ENCODE data around the gene ENOX1. TPM values are rescaled to one million over a fixed set of nuclear protein-coding genes. Genes with fewer than 3 reads are reported as not detected.

Gene ENOX1
- total RNA-seq, 2 donors from 2014 or later, result 0.33 TPM; not detected in 1

DNA sequence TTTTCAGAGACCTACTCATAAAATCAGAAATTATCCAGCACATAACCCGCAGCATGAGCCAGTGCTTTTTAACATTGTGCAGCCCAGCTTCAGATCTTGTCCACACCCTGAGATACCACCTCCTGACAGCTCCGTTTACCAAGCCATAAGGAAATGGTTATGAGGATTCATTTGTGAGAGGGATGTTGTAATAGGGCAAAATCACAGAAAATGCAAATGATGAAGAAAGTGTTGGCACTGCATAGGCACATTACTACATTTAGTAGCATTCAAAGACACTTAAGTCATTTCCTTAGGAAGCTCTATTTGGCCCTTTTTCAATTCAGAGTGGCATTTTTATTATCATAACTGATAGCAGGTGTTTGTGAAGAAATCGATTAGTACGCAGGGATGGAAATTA, 485.9 kb downstream of the ENOX1 start:
- Histone ChIP-seq H3K27ac (ENCODE audit: low read depth, low read length) (no peak overlapping the region), H3K4me3 (ENCODE audit: low read length) (no peak overlapping the region), H3K9me3 (ENCODE audit: control insufficient read depth, low read length) (no peaks in the 10 kb centered on the region), H3K4me1 (ENCODE audit: control insufficient read depth, insufficient read depth, low read length) (no peaks in the 10 kb centered on the region), H3K36me3 (ENCODE audit: control insufficient read depth, insufficient read depth, low read length) (no peaks in the 10 kb centered on the region), H3K27me3 (ENCODE audit: control insufficient read depth, insufficient read depth, low read length, poor library complexity, severe bottlenecking) (no peaks in the 10 kb centered on the region), H3K9ac (ENCODE audit: extremely low read depth, low read length, poor library complexity, severe bottlenecking) (no peak overlapping the region)
- TF ChIP-seq, protein P1, sequence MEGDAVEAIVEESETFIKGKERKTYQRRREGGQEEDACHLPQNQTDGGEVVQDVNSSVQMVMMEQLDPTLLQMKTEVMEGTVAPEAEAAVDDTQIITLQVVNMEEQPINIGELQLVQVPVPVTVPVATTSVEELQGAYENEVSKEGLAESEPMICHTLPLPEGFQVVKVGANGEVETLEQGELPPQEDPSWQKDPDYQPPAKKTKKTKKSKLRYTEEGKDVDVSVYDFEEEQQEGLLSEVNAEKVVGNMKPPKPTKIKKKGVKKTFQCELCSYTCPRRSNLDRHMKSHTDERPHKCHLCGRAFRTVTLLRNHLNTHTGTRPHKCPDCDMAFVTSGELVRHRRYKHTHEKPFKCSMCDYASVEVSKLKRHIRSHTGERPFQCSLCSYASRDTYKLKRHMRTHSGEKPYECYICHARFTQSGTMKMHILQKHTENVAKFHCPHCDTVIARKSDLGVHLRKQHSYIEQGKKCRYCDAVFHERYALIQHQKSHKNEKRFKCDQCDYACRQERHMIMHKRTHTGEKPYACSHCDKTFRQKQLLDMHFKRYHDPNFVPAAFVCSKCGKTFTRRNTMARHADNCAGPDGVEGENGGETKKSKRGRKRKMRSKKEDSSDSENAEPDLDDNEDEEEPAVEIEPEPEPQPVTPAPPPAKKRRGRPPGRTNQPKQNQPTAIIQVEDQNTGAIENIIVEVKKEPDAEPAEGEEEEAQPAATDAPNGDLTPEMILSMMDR (conservative IDR thresholded peaks at IDR 0.05), result no peak
- Mint-ChIP-seq H3K4me3 (no peak overlapping the region), H3K27ac (no peak overlapping the region), H3K9me3 (no peaks in the 10 kb centered on the region), H3K4me1 (peaks cover 7% of the 10 kb centered on the region), H3K36me3 (ENCODE audit: low read depth) (no peaks in the 10 kb centered on the region), H3K27me3 (ENCODE audit: insufficient read depth) (no peaks in the 10 kb centered on the region)
- DNase-seq, result no peak
- WGBS, 2 experiments (ENCODE audit: insufficient coverage in 1 of 2, insufficient read length in 1 of 2), result 91 to 100% methylated on average over 2 to 4 of the region's 4 CpGs

DNA sequence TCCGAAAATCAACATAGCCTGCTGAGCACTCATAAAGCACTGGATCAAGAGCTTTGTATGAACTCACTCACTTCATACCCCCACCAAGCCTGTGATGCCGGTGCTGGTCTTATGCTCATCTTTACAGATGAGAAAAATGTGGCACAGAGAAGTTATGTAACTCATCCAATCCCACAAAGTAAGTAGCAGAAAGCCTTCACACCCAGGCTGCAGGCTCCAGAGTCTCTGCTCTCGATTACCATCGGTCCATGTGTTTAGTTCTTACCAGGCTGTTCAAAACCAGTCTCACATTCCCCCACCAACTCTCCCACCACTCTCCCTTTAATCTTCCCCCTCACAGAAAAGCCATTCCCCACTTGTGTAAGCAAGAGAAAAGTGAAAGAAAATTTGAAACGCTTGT, 487.4 kb downstream of the ENOX1 start:
- no peaks in the 10 kb centered on the region for H3K4me1 ChIP-seq (ENCODE audit: control insufficient read depth, insufficient read depth, low read length)

DNA sequence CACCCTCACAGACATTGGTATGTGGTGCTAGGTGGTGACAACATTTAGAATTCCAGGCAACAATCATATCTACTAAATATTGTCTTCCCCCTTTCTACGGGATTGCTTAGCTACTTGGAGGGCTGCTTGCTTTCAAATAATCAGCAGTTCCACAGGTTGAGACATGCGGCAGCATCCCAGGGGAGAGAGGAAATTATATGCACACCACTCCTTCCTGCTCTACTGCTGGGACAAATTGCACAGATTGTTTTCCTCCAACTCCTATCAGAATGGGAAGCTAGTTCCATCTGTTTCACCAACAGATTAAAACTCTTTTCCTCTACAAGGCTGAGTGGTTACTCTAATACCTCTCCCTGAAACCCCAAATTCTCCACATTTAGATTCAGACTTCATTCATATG, 488.0 kb downstream of the ENOX1 start:
- H3K4me1 Mint-ChIP-seq, result peaks cover 7% of the 10 kb centered on the region
- TF ChIP-seq, protein P1 (conservative IDR thresholded peaks at IDR 0.05), result no peak
- Histone ChIP-seq H3K4me1 (ENCODE audit: control insufficient read depth, insufficient read depth, low read length) (no peaks in the 10 kb centered on the region), H3K27me3 (ENCODE audit: control insufficient read depth, insufficient read depth, low read length, poor library complexity, severe bottlenecking) (no peaks in the 10 kb centered on the region), H3K9me3 (ENCODE audit: control insufficient read depth, low read length) (no peaks in the 10 kb centered on the region), H3K27ac (ENCODE audit: low read depth, low read length) (no peak overlapping the region), H3K36me3 (ENCODE audit: control insufficient read depth, insufficient read depth, low read length) (no peaks in the 10 kb centered on the region), H3K9ac (ENCODE audit: extremely low read depth, low read length, poor library complexity, severe bottlenecking) (no peak overlapping the region), H3K4me3 (ENCODE audit: low read length) (no peak overlapping the region)
- no peaks in the 10 kb centered on the region for H3K27me3 Mint-ChIP-seq (ENCODE audit: insufficient read depth)
- no peak for DNase-seq
- H3K4me3 Mint-ChIP-seq, result no peak overlapping the region
- H3K36me3 Mint-ChIP-seq (ENCODE audit: low read depth), result no peaks in the 10 kb centered on the region
- H3K9me3 Mint-ChIP-seq, result no peaks in the 10 kb centered on the region
- H3K27ac Mint-ChIP-seq, result no peak overlapping the region
- 90 to 92% methylated on average over 2 of the region's 2 CpGs for WGBS, 2 experiments (ENCODE audit: insufficient coverage in 1 of 2, insufficient read length in 1 of 2)

More for the DNA sequence above, 487.4 kb downstream of the ENOX1 start:
- H3K4me3 ChIP-seq (ENCODE audit: low read length), result no peak overlapping the region
- no peak overlapping the region for H3K27ac ChIP-seq (ENCODE audit: low read depth, low read length)
- Mint-ChIP-seq H3K4me3 (no peak overlapping the region), H3K36me3 (ENCODE audit: low read depth) (no peaks in the 10 kb centered on the region), H3K9me3 (no peaks in the 10 kb centered on the region), H3K4me1 (peaks cover 7% of the 10 kb centered on the region), H3K27ac (no peak overlapping the region), H3K27me3 (ENCODE audit: insufficient read depth) (no peaks in the 10 kb centered on the region)
- 87 to 92% methylated on average over 3 to 5 of the region's 5 CpGs for whole genome bisulfite sequencing, 2 experiments (ENCODE audit: insufficient coverage in 1 of 2, insufficient read length in 1 of 2)
- H3K9ac ChIP-seq (ENCODE audit: extremely low read depth, low read length, poor library complexity, severe bottlenecking), result no peak overlapping the region
- no peak for DNase-seq
- no peaks in the 10 kb centered on the region for H3K27me3 ChIP-seq (ENCODE audit: control insufficient read depth, insufficient read depth, low read length, poor library complexity, severe bottlenecking)
- TF ChIP-seq, protein P1 (conservative IDR thresholded peaks at IDR 0.05), result no peak
- H3K9me3 ChIP-seq (ENCODE audit: control insufficient read depth, low read length), result no peaks in the 10 kb centered on the region
- H3K36me3 ChIP-seq (ENCODE audit: control insufficient read depth, insufficient read depth, low read length), result no peaks in the 10 kb centered on the region

Measured in endodermal cell (in vitro differentiated cells).